SJCRH30 (cell line): ENCODE measurements around the gene NHLRC4. TPM values are rescaled to one million over a fixed set of nuclear protein-coding genes. Genes with fewer than 3 reads are reported as not detected.

Source experiments
- DNase-seq, 2 experiments: peaks; one replicate each; pipeline ENCODE4 v3.0.0-alpha.2; 2015 to 2020
- H3K27ac ChIP-seq: fragments of 250-450 bp; sonication (Bioruptor Pico); 2 replicates; pipeline ENCODE4 v1.5.1; 2020; ENCODE audit warnings: mild to moderate bottlenecking, moderate library complexity
- H3K27me3 ChIP-seq: fragments of 250-450 bp; sonication (Bioruptor Pico); 2 replicates; pipeline ENCODE4 v1.5.1; 2020; ENCODE audit warnings: mild to moderate bottlenecking, moderate library complexity
- H3K36me3 ChIP-seq: fragments of 250-450 bp; sonication (Bioruptor Pico); 2 replicates; pipeline ENCODE4 v1.5.1; 2020; ENCODE audit warnings: mild to moderate bottlenecking, moderate library complexity
- H3K4me1 ChIP-seq: fragments of 250-450 bp; sonication (Bioruptor Pico); 2 replicates; pipeline ENCODE4 v1.5.1; 2020; ENCODE audit warnings: mild to moderate bottlenecking, moderate library complexity
- H3K4me3 ChIP-seq: fragments of 250-450 bp; sonication (Bioruptor Pico); 2 replicates; pipeline ENCODE4 v1.5.1; 2020; ENCODE audit warnings: mild to moderate bottlenecking, moderate library complexity
- H3K9me3 ChIP-seq: fragments of 250-450 bp; sonication (Bioruptor Pico); replicated peaks from 2 replicates; pipeline ENCODE4 v1.5.1; 2020; ENCODE audit warnings: mild to moderate bottlenecking, moderate library complexity
- total RNA-seq: library from RNA; depleted of rRNA; stranded (reverse); fragments of >200 nt; shearing (Covaris generic); gene quantifications from 2 replicates; pipeline ENCODE4 v1.2.3, GENCODE V29; 2014

The NHLRC4 gene
- total RNA-seq, 1 experiment from 2014 or later = 0.08 TPM

- Histone ChIP-seq H3K36me3 (no peaks in the 10 kb centered on the region), H3K27ac (no peak overlapping the region), H3K9me3 (no peaks in the 10 kb centered on the region), H3K27me3 (no peaks in the 10 kb centered on the region), H3K4me3 (no peak overlapping the region), H3K4me1 (no peaks in the 10 kb centered on the region)
- DNase-seq = no peak
These were observed 32.3 kb downstream of the NHLRC4 start for GRCh38 chr16:598823-599739.

GRCh38 chr16:600781-601180 lies 34.0 kb downstream of the NHLRC4 start:
- no peaks in the 10 kb centered on the region for H3K4me1 ChIP-seq
- no peak overlapping the region for H3K4me3 ChIP-seq
- H3K27me3 ChIP-seq = no peaks in the 10 kb centered on the region
- no peak for DNase-seq
- H3K27ac ChIP-seq = no peak overlapping the region
- no peaks in the 10 kb centered on the region for H3K36me3 ChIP-seq
- H3K9me3 ChIP-seq = no peaks in the 10 kb centered on the region; the same call in 1 of the 2 replicates

DNA sequence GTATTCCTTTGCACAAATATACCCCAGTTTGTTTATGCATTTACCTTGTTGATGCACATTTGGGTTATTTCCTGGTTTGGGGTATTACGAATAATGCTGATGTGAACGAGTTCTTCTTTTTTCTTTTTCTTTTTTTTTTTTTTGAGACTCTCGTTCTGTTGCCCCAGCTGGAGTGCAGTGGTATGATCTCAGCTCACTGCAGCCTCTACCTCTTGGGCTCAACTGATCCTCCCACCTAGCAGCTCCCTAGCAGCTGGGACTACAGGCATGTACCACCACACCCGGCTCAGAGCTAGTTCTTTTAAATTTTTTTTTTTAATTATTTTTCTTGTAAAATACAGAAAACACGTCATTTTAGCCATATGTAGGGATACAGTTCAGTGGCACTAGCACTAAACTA lies 37.1 kb downstream of the NHLRC4 start:
- H3K4me3 ChIP-seq = no peak overlapping the region
- no peaks in the 10 kb centered on the region for H3K36me3 ChIP-seq
- H3K27ac ChIP-seq = no peak overlapping the region
- no peaks in the 10 kb centered on the region for H3K4me1 ChIP-seq
- DNase-seq = no peak
- H3K9me3 ChIP-seq = no peaks in the 10 kb centered on the region; the same call in 1 of the 2 replicates
- no peaks in the 10 kb centered on the region for H3K27me3 ChIP-seq

DNA sequence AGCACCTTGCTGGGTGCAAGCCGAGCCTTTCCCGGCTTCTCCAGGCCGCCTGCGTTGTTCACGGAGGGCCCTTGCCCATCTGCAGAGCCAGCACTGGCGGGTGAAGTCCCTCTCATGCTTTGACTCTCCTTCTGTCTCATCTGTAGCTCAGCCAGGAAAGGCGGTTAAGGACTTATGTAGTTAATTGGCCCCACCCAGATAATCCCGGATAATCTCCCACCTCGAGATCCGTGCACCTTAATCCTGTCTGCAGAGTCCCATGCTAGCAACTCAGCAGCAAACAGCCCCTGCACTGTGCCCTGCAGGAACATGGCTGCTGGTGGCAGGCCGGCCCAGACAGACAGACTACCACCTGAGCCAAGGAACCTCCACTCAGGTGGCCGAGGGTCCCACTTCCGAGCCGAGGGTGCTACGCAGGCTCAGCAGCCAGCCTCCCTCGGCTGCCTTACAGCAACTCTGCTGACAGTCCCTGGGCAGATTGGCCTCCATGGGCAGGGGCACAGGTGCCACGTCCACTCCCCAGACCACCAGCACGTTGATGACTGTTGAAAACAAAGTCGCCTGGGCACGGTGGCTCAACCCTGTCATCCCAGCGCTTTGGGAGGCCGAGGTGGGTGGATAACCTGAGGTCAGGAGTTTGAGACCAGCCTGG lies 40.0 kb downstream of the NHLRC4 start:
- Histone ChIP-seq H3K4me1 (no peaks in the 10 kb centered on the region), H3K27me3 (no peaks in the 10 kb centered on the region), H3K4me3 (no peak overlapping the region), H3K36me3 (no peaks in the 10 kb centered on the region), H3K27ac (no peak overlapping the region), H3K9me3 (no peaks in the 10 kb centered on the region; the same call in 1 of the 2 replicates)
- DNase-seq = no peak

- H3K4me3 ChIP-seq = no peak overlapping the region
- H3K36me3 ChIP-seq = no peaks in the 10 kb centered on the region
- DNase-seq = no peak
- no peaks in the 10 kb centered on the region for H3K4me1 ChIP-seq
- no peak overlapping the region for H3K27ac ChIP-seq
- no peaks in the 10 kb centered on the region for H3K27me3 ChIP-seq
- H3K9me3 ChIP-seq = no peaks in the 10 kb centered on the region; the same call in 1 of the 2 replicates
These were observed 41.2 kb downstream of the NHLRC4 start for GRCh38 chr16:608019-608418.

DNA sequence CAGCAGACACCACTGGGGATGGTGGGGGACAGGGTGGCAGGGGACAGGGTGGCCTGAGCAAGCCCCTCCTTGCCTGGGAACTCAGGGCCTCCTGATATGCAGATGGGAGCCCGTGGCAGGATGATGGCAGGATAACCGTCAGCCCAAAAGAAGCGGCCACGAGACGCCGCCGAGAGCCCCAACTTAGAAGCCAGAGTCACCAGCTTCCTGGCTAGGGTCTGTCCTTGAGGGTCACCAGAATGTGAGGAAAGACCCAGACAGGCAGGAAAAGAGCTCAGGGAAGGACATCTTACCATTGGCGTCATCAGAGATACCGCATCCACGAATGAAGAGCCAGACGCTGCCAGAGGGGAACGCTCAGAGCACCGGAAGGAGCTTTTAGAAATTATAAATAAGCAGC lies 42.5 kb downstream of the NHLRC4 start:
- Histone ChIP-seq H3K27me3 (no peaks in the 10 kb centered on the region), H3K36me3 (no peaks in the 10 kb centered on the region), H3K4me1 (no peaks in the 10 kb centered on the region), H3K27ac (no peak overlapping the region), H3K4me3 (no peak overlapping the region), H3K9me3 (no peaks in the 10 kb centered on the region; the same call in 1 of the 2 replicates)
- DNase-seq = no peak

- Histone ChIP-seq H3K9me3 (no peaks in the 10 kb centered on the region; the same call in 1 of the 2 replicates), H3K27me3 (no peaks in the 10 kb centered on the region), H3K36me3 (no peaks in the 10 kb centered on the region), H3K4me1 (no peaks in the 10 kb centered on the region), H3K4me3 (no peak overlapping the region), H3K27ac (no peak overlapping the region)
- no peak for DNase-seq
These were observed 43.2 kb downstream of the NHLRC4 start for GRCh38 chr16:609984-610383.

GRCh38 chr16:610513-611381 lies 43.9 kb downstream of the NHLRC4 start:
- DNase-seq = peak; percentile 47 to 66
- Histone ChIP-seq H3K4me3 (no peak overlapping the region), H3K27ac (no peak overlapping the region), H3K36me3 (no peaks in the 10 kb centered on the region), H3K4me1 (no peaks in the 10 kb centered on the region), H3K27me3 (no peaks in the 10 kb centered on the region), H3K9me3 (no peaks in the 10 kb centered on the region; the same call in 1 of the 2 replicates)

- Histone ChIP-seq H3K4me1 (no peaks in the 10 kb centered on the region), H3K27me3 (no peaks in the 10 kb centered on the region), H3K9me3 (no peaks in the 10 kb centered on the region), H3K36me3 (no peaks in the 10 kb centered on the region), H3K27ac (no peak overlapping the region), H3K4me3 (no peak overlapping the region)
- DNase-seq = no peak
These were observed 48.3 kb downstream of the NHLRC4 start for GRCh38 chr16:615122-615521.

DNA sequence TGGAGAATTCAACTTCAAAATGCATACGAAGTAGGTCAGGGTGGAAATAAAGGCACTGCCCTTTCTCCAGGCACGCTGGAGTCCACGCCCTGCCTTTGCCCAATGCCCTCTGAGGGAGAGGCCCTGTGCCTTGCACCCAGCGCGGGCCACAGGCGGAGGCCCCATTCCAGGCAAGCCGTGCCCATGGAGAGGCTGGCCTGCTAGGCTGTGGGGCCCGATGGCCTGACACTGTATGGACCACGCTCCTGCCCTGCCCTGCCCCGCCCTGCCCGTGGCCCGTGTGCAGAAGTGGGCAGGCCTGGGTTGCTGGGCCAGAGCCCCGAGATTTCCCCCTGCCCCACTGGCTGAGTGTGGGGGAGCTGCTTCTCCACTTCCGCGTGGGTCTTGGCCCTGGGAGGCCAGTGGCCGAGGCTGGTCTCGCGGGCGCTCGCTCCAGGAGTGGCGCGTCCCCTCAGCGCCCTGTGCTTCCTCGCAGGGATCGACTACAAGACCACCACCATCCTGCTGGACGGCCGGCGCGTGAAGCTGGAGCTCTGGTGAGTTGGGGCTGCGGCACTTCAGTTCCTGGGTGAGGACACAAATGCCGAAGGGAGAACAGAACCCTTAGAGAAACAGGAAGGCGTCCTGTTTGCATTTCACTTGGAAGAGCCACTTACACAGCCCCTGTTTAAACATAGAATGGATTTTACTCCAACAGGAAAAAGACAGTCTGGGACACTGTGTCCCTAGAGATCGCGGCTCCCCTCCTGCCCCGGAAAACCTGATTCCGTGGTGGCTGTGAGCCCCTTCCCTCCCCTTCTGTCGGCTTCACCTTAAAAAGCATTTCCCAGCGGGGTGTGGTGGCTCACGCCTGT lies 50.2 kb downstream of the NHLRC4 start:
- H3K4me1 ChIP-seq = no peaks in the 10 kb centered on the region
- no peak overlapping the region for H3K4me3 ChIP-seq
- DNase-seq = no peak
- H3K27ac ChIP-seq = no peak overlapping the region
- no peaks in the 10 kb centered on the region for H3K36me3 ChIP-seq
- H3K27me3 ChIP-seq = no peaks in the 10 kb centered on the region
- H3K9me3 ChIP-seq = no peaks in the 10 kb centered on the region

DNA sequence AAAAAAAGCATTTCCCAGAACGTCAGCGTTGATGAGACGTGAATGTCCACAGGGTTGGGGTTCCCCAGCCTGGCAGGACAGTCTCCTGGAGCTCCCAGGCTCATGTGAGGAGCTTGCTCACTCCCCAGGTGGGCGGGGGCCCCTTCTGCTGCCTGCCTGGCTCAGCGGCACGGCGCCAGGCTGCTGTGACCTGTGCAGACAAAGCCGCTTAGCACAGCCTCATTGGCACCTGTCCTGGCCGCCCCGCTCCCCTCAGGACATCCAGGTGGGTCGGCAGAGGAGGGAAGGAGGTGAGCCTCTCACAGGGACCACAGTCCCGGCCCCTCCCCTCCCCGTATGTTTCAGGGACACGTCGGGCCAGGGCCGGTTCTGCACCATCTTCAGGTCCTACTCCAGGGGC lies 51.0 kb downstream of the NHLRC4 start:
- Histone ChIP-seq H3K4me1 (no peaks in the 10 kb centered on the region), H3K36me3 (no peaks in the 10 kb centered on the region), H3K4me3 (no peak overlapping the region), H3K27me3 (no peaks in the 10 kb centered on the region), H3K27ac (no peak overlapping the region), H3K9me3 (no peaks in the 10 kb centered on the region)
- no peak for DNase-seq
